GM12878 (cell line): ENCODE data around the gene IFNGR2. TPM values are rescaled to one million over a fixed set of nuclear protein-coding genes. Genes with fewer than 3 reads are reported as not detected.

ENCODE experiments used
- ATAC-seq: fragments of 200-7000 bp; cut with Tn5 transposase; 3 replicates; pipeline ENCODE4 v1.9.1; 2020; ENCODE audit warnings: mild to moderate bottlenecking, moderate library complexity
- BruUV-seq: library from RNA; stranded (reverse); fragments of 400-500 nt; replicated peaks from 2 replicates; lab custom pipeline; 2021; lab: Mats Ljungman, UMichigan
- CTCF ChIA-PET: fragments of 300-600 bp; sonication (Branson Sonifier 250); formaldehyde crosslinking; extraction: SDS; loops from one replicate; lab custom pipeline; 2021; ENCODE audit warnings: inconsistent platforms; lab: Yijun Ruan, JAX
- POLR2A ChIA-PET: fragments of 350-600 bp; formaldehyde crosslinking; extraction: SDS; loops from one replicate; lab custom pipeline; 2021; ENCODE audit warnings: inconsistent platforms; lab: Charles Lee
- RAD21 ChIA-PET: fragments of 300-600 bp; sonication (Branson Sonifier 250); formaldehyde crosslinking; loops from one replicate; lab custom pipeline; 2023; ENCODE audit warnings: antibody characterized with exemption; ENCODE audit not compliant: unreplicated experiment; lab: Charles Lee
- SMC1A ChIA-PET: fragments of 300-600 bp; sonication (Branson Sonifier 250); formaldehyde crosslinking; loops from one replicate; lab custom pipeline; 2023; ENCODE audit not compliant: unreplicated experiment, uncharacterized antibody; lab: Charles Lee
- DNase-seq: peaks from one replicate; pipeline ENCODE4 v3.0.0-alpha.2; 2011; ENCODE audit warnings: low read depth, low spot score
- FAIRE-seq: peaks from 3 replicates; lab custom pipeline; 2011; peaks lifted over from hg19 to GRCh38; lab: Jason Lieb, UNC
- H2AFZ ChIP-seq: 2 replicates; pipeline ENCODE4 v1.6.0; 2011; ENCODE audit warnings: low read depth, low read length, control low read depth; ENCODE audit not compliant: control insufficient read depth
- H3K27ac ChIP-seq: 2 replicates; pipeline ENCODE4 v1.5.1; 2011; ENCODE audit warnings: control low read depth; ENCODE audit not compliant: control insufficient read depth, insufficient read depth
- H3K27me3 ChIP-seq, 2 experiments: replicated peaks in 1 of 2; 2 replicates each; pipeline versions ENCODE4 v1.6.0 to v1.6.1; 2011; ENCODE audit warnings: low read length in 1 of 2; ENCODE audit not compliant: control insufficient read depth in 2 of 2, insufficient read depth in 2 of 2
- H3K36me3 ChIP-seq, 2 experiments: 2 replicates each; pipeline ENCODE4 v1.5.1; 2011; ENCODE audit warnings: low read length in 1 of 2; ENCODE audit not compliant: control insufficient read depth in 2 of 2, insufficient read depth in 2 of 2
- H3K4me1 ChIP-seq: 2 replicates; pipeline ENCODE4 v1.6.1; 2011; ENCODE audit warnings: mild to moderate bottlenecking, low read length, moderate library complexity, mixed read lengths; ENCODE audit not compliant: control insufficient read depth, insufficient read depth
- H3K4me2 ChIP-seq: 2 replicates; pipeline ENCODE4 v1.6.0; 2011; ENCODE audit warnings: control low read depth; ENCODE audit not compliant: control insufficient read depth, insufficient read depth
- H3K4me3 ChIP-seq: fragments of 200-600 bp; sonication (generic); 2 replicates; pipeline ENCODE4 v1.5.1; 2016
- H3K79me2 ChIP-seq: 2 replicates; pipeline ENCODE4 v1.6.0; 2011; ENCODE audit warnings: low read length; ENCODE audit not compliant: control insufficient read depth, insufficient read depth
- H3K9ac ChIP-seq: 2 replicates; pipeline ENCODE4 v1.8.0; 2011; ENCODE audit warnings: low read length, control low read depth, mixed read lengths; ENCODE audit not compliant: control insufficient read depth, insufficient read depth
- H3K9me3 ChIP-seq: replicated peaks from 3 replicates; pipeline ENCODE4 v1.5.1; 2011; ENCODE audit warnings: mild to moderate bottlenecking, low read length; ENCODE audit not compliant: control insufficient read depth, insufficient read depth
- H4K20me1 ChIP-seq: 2 replicates; pipeline ENCODE4 v1.6.0; 2011; ENCODE audit not compliant: control insufficient read depth, insufficient read depth
- CEBPB ChIP-seq, 2 experiments: fragments of 150-350 bp in 1 of 2; IDR thresholded peaks; 2 replicates each; pipeline ENCODE4 v1.6.1; 2012 to 2014; ENCODE audit warnings: low read depth in 2 of 2, low read length in 2 of 2, borderline replicate concordance in 1 of 2, inconsistent platforms in 1 of 2
- MTA2 ChIP-seq: fragments of 450-650 bp; IDR thresholded peaks from 2 replicates; pipeline ENCODE4 v1.6.1; 2016; ENCODE audit warnings: low read depth, mild to moderate bottlenecking, moderate library complexity
- NR2F1 ChIP-seq: fragments of 450-650 bp; conservative IDR thresholded peaks from 2 replicates; pipeline ENCODE4 v1.6.1; 2017; ENCODE audit warnings: mild to moderate bottlenecking
- ZNF384 ChIP-seq: IDR thresholded peaks from 2 replicates; pipeline ENCODE4 v1.6.1; 2012; ENCODE audit warnings: low read depth, mild to moderate bottlenecking, low read length, improper control_type of control experiment, borderline replicate concordance
- WGBS: methylation state at CpG from one replicate; pipeline ENCODE4 v1.1.6; 2016; ENCODE audit warnings: low lambda C conversion rate; ENCODE audit not compliant: insufficient replicate concordance, insufficient coverage; ENCODE audit errors: missing lambda C conversion rate; 5-methylcytosine and 5-hydroxymethylcytosine counted together
- in situ Hi-C: fragments of 300-500 bp; cut with MboI; formaldehyde crosslinking; loops from 9 replicates; pipeline ENCODE4 v1.14.3; 2018; ENCODE audit warnings: mixed read lengths
- intact Hi-C: fragments of 100-400 bp; cut with micrococcal nuclease; formaldehyde crosslinking; loops from one replicate; pipeline ENCODE4 v1.14.2; 2022; ENCODE audit not compliant: unreplicated experiment
- polyA plus RNA-seq, 11 experiments: library from polyadenylated mRNA; depleted of rRNA in 4 of 11; unstranded in 6 of 11; stranded (reverse) in 5 of 11; fragments of >200 nt; fragmentation: Nextera tagmentation in 4 of 11; fragmentation: Illumina TruSeq in 1 of 11; extraction: Ambion mirVana in 4 of 11; extraction: Trizol in 1 of 11; gene quantifications; 1 replicate in 1 of 11; 2 replicates in 10 of 11; pipeline versions ENCODE4 v1.2.1 to v1.2.3, GENCODE V29; 2011 to 2016; ENCODE audit warnings: inconsistent platforms in 2 of 11, missing spikeins in 2 of 11, low read depth in 1 of 11
- total RNA-seq, 4 experiments: library from RNA; depleted of rRNA in 3 of 4; stranded (reverse); fragments of >200 nt in 3 of 4; fragmentation: Illumina TruSeq in 1 of 4; extraction: Trizol in 1 of 4; gene quantifications; 2 replicates each; pipeline versions ENCODE4 v1.2.1 to v1.2.3, GENCODE V29; 2013 to 2021
- TF ChIP-seq, protein P1 (sequence below): fragments of 450-650 bp; IDR thresholded peaks from 2 replicates; pipeline ENCODE4 v1.6.1; 2014; ENCODE audit warnings: mild to moderate bottlenecking
- TF ChIP-seq, protein P2 (sequence below): IDR thresholded peaks from 2 replicates; pipeline ENCODE4 v1.6.1; 2012; ENCODE audit warnings: low read length, inconsistent platforms

The IFNGR2 gene
- total and polyA plus RNA-seq, 10 of the 15 experiments (the other 5 are each of a cell fraction or from before 2014, with no cell fraction given) = 23.6 to 98.8 (median 77.0) TPM

DNA sequence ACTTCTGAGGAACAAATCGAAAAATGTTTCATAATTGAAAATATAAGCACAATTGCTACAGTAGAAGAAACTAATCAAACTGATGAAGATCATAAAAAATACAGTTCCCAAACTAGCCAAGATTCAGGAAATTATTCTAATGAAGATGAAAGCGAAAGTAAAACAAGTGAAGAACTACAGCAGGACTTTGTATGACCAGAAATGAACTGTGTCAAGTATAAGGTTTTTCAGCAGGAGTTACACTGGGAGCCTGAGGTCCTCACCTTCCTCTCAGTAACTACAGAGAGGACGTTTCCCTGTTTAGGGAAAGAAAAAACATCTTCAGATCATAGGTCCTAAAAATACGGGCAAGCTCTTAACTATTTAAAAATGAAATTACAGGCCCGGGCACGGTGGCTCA lies 47.9 kb upstream of the IFNGR2 start:
- ChIA-PET RAD21 (interaction anchor here (1.4 kb wide), 2 partner anchors 90 to 250 kb away, joined by 4 read pairs; no protein-coding TSS in a partner anchor), SMC1A (interaction anchor here (1.0 to 2.7 kb wide), 3 partner anchors 8 to 156 kb away, joined by 3 to 12 read pairs (median 12); no protein-coding TSS in a partner anchor), POLR2A (interaction anchor here (0.6 kb wide), 1 partner anchor 8 kb away, joined by 3 read pairs; no protein-coding TSS in a partner anchor), CTCF (interaction anchor here (0.9 to 4.4 kb wide), 5 partner anchors 10 to 250 kb away, joined by 3 to 22 read pairs (median 3); no protein-coding TSS in a partner anchor)
- Histone ChIP-seq H3K9me3 (no peaks in the 10 kb centered on the region), H3K4me1 (no peaks in the 10 kb centered on the region), H3K4me2 (no peak overlapping the region), H3K4me3 (no peak overlapping the region), H4K20me1 (no peaks in the 10 kb centered on the region), H2AFZ (no peak overlapping the region), H3K27ac (no peak overlapping the region), H3K79me2 (no peaks in the 10 kb centered on the region), H3K27me3 (no peaks in the 10 kb centered on the region), H3K9ac (no peak overlapping the region), H3K36me3 (peaks cover 7 to 21% of the 10 kb centered on the region in 2 experiments)
- intact Hi-C loops (no loop called here), in situ Hi-C loops (no loop called here)
- WGBS = 69% methylated on average over 6 of the region's 6 CpGs
- DNase-seq (no peak), FAIRE-seq (no peak), ATAC-seq (no peak)
- TSS peak; percentile 43 for BruUV-seq
- TF ChIP-seq, protein P1, sequence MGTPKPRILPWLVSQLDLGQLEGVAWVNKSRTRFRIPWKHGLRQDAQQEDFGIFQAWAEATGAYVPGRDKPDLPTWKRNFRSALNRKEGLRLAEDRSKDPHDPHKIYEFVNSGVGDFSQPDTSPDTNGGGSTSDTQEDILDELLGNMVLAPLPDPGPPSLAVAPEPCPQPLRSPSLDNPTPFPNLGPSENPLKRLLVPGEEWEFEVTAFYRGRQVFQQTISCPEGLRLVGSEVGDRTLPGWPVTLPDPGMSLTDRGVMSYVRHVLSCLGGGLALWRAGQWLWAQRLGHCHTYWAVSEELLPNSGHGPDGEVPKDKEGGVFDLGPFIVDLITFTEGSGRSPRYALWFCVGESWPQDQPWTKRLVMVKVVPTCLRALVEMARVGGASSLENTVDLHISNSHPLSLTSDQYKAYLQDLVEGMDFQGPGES = no peak
- TF ChIP-seq, protein P2, sequence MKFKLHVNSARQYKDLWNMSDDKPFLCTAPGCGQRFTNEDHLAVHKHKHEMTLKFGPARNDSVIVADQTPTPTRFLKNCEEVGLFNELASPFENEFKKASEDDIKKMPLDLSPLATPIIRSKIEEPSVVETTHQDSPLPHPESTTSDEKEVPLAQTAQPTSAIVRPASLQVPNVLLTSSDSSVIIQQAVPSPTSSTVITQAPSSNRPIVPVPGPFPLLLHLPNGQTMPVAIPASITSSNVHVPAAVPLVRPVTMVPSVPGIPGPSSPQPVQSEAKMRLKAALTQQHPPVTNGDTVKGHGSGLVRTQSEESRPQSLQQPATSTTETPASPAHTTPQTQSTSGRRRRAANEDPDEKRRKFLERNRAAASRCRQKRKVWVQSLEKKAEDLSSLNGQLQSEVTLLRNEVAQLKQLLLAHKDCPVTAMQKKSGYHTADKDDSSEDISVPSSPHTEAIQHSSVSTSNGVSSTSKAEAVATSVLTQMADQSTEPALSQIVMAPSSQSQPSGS = no peak
- TF ChIP-seq MTA2 = no peak
- TF ChIP-seq NR2F1 = no peak
- TF ChIP-seq CEBPB (IDR thresholded peaks at IDR 0.05; ENCODE audit: borderline replicate concordance in 1 of 2, low read depth in 2 of 2, low read length in 2 of 2) = no peak
- TF ChIP-seq ZNF384 = no peak
